Spleen (tissue), 7 donors: Measurements from ENCODE around the gene EBF4.

Experiments
- CTCF ChIP-seq, 11 experiments: fragments of 200-600 bp in 7 of 11; fragments of 450-650 bp in 4 of 11; sonication (generic) in 4 of 11; IDR thresholded peaks in 8 of 11; conservative IDR thresholded peaks in 3 of 11; 1 replicate in 7 of 11; 2 replicates in 4 of 11; pipeline versions ENCODE4 v1.4.0 to v1.8.0; 2016 to 2021; ENCODE audit warnings: antibody characterized with exemption in 11 of 11, inconsistent platforms in 4 of 11, mild to moderate bottlenecking in 1 of 11
- POLR2A ChIP-seq, 3 donors: fragments of 450-650 bp; IDR thresholded peaks; one replicate each; pipeline ENCODE4 v1.5.1; 2017; ENCODE audit warnings: antibody characterized with exemption in 3 of 3, mild to moderate bottlenecking in 1 of 3
- POLR2AphosphoS5 ChIP-seq, 3 donors: sonication (generic); formaldehyde crosslinking; IDR thresholded peaks; one replicate each; pipeline ENCODE4 v1.5.1; 2017; ENCODE audit warnings: antibody characterized with exemption in 3 of 3
- donor health status: DM: no; HTN: no; CAD: no; lungs with moderate emphysema.
- donor health status: DM: no; HTN: no; CAD: no.
- donor health status: DM: no; HTN: no; CAD: no.

GRCh38 chr20:2653556-2654383 is 38.8 kb upstream of the EBF4 start:
- TF ChIP-seq CTCF (IDR thresholded peaks at IDR 0.05 in 8 of 11, conservative IDR thresholded peaks at IDR 0.05 in 3 of 11) (no peak), POLR2A (IDR thresholded peaks at IDR 0.05) (no peak), POLR2AphosphoS5 (IDR thresholded peaks at IDR 0.05) (no peak)
